LNCaP clone FGC (cell line): ENCODE data around the gene MKKS.

Source experiments
- DNase-seq: peaks from one replicate; pipeline ENCODE4 v3.0.0-alpha.2; 2011; ENCODE audit warnings: low read depth
- H3K4me3 ChIP-seq: 2 replicates; pipeline ENCODE4 v1.5.1; 2011; ENCODE audit warnings: mild to moderate bottlenecking, low read depth, low read length, control low read depth
- CTCF ChIP-seq: IDR thresholded peaks from 2 replicates; pipeline ENCODE4 v1.5.1; 2012; ENCODE audit warnings: mild to moderate bottlenecking; ENCODE audit not compliant: control insufficient read depth, insufficient read depth; ENCODE audit errors: extremely low read depth

The MKKS gene

DNA sequence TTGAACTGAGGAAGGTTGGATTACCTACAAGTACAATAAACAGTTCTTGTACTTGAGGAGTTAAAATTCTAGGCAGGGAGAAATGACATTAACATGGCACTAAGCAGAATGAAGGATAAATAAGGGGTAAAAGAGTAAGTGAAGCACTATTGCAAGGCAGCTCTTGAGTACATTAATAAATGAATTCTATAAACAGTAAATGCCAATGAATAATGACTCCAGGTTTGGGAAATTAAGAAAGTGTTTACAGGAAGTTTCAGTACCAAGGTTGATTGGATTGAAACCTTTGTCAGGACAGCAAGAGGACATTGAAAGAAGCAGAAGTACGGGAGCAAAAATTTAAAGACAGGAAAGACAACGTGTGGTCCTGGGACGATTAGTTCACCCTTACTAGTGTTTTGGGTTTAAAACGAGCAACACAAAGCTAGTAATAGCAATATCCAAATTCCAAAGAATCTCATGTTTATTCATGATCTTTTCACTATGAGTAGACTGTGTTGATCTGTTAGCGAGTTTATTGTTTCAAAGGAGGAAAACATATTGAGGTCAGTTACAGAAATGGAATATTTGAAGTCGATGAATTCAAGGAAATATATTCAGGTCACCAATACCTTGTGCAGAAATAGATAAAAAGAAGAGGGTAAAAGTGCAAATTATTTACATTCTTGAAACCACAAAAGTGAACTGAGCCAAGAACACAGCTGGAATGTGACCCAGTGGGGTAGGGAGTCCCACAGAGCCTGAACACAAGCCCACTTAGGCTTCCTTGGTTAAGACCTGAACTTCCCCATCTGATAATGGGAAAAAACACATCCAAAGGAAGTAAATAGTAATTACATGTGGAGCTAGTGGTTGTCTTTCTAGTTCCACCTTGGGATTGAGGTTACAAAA is 80.8 kb downstream of the MKKS start:
- TF ChIP-seq CTCF: no peak
- no peak for DNase-seq
- no peak overlapping the region for H3K4me3 ChIP-seq
